Measurements from ENCODE around the gene PLEKHB1.
"Not testable (repeated sequence)": the region's sequence is repeated elsewhere in the genome, so short reads cannot be mapped to it uniquely, and the experiment has no call there.

Gene PLEKHB1

GRCh38 chr11:73667891-73668290 is 21.5 kb downstream of the PLEKHB1 start:
- Histone ChIP-seq H3K4me3 (ENCODE audit: low read depth, low read length) (no peak overlapping the region), H2AFZ (no peak overlapping the region), H3K79me2 (no peaks in the 10 kb centered on the region), H3K9me3 (ENCODE audit: control insufficient read depth, low read length) (no peaks in the 10 kb centered on the region), H3K27ac (no peak overlapping the region), H3K27me3 (ENCODE audit: control insufficient read depth, insufficient read depth, low read length) (no peaks in the 10 kb centered on the region), H3K36me3 (ENCODE audit: control insufficient read depth, insufficient read depth, low read length) (no peaks in the 10 kb centered on the region), H3K4me2 (ENCODE audit: low read length) (no peak overlapping the region), H3K4me1 (no peaks in the 10 kb centered on the region), H3K9ac (no peak overlapping the region)
- no peak for TF ChIP-seq CTCF (IDR thresholded peaks at IDR 0.05)

- Histone ChIP-seq H3K4me1 (no peaks in the 10 kb centered on the region), H3K79me2 (no peaks in the 10 kb centered on the region), H2AFZ (no peak overlapping the region), H3K27me3 (ENCODE audit: control insufficient read depth, insufficient read depth, low read length) (no peaks in the 10 kb centered on the region), H3K36me3 (ENCODE audit: control insufficient read depth, insufficient read depth, low read length) (no peaks in the 10 kb centered on the region), H3K9ac (no peak overlapping the region), H3K27ac (no peak overlapping the region), H3K4me3 (ENCODE audit: low read depth, low read length) (no peak overlapping the region), H3K9me3 (ENCODE audit: control insufficient read depth, low read length) (no peaks in the 10 kb centered on the region), H3K4me2 (ENCODE audit: low read length) (no peak overlapping the region)
- no peak for TF ChIP-seq CTCF (IDR thresholded peaks at IDR 0.05)
These were observed 24.4 kb downstream of the PLEKHB1 start for GRCh38 chr11:73670808-73671207.

DNA sequence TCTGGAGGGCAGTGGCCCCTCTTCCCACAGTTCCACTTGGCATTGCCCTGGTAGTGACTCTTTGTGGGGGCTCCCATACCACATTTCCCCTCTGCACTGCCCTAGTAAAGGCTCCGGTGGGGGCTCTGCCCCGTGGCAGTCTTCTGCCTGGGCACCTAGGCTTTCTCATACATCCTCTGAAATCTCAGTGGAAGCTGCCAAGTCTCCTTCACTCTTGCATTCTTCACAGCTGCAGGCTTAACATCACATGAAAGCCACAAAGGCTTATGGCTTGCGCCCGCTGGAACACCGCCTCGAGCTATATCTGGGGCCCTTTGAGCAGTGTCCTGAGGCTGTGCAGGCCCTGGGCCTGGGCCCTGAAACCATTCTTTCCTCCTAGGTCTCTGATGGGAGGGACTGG is 25.3 kb downstream of the PLEKHB1 start:
- Histone ChIP-seq H3K4me3 (ENCODE audit: low read depth, low read length) (no peak overlapping the region), H2AFZ (no peak overlapping the region)

DNA sequence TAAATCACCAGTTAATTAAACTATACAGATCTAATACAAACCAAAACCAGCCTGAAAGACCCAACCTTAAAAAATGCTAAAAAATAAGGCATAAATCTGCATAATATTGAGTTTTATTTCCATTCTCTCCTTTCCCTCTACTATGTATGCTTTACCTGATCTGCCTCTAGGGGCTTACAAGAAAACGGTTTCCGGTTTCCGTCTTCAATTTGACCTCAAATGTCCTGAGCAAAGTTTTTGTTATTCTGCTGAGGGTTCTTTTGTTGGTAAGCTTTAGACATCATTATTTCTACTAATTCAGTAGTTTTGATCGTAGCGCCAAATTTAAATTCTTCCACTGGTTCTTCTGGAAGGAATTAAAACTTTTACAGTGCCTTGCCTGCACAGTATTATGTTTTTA is 30.2 kb downstream of the PLEKHB1 start:
- not testable (repeated sequence) for H3K4me3 ChIP-seq (ENCODE audit: low read depth, low read length); H3K4me1 ChIP-seq; H3K36me3 ChIP-seq (ENCODE audit: control insufficient read depth, insufficient read depth, low read length)

More for the DNA sequence above, 25.3 kb downstream of the PLEKHB1 start:
- Histone ChIP-seq H3K9ac (no peak overlapping the region), H3K4me1 (no peaks in the 10 kb centered on the region), H3K4me2 (ENCODE audit: low read length) (no peak overlapping the region), H3K79me2 (no peaks in the 10 kb centered on the region), H3K27me3 (ENCODE audit: control insufficient read depth, insufficient read depth, low read length) (no peaks in the 10 kb centered on the region), H3K27ac (no peak overlapping the region), H3K36me3 (ENCODE audit: control insufficient read depth, insufficient read depth, low read length) (no peaks in the 10 kb centered on the region), H3K9me3 (ENCODE audit: control insufficient read depth, low read length) (no peaks in the 10 kb centered on the region)
- no peak for TF ChIP-seq CTCF (IDR thresholded peaks at IDR 0.05)

GRCh38 chr11:73680687-73681086 is 34.3 kb downstream of the PLEKHB1 start:
- no peaks in the 10 kb centered on the region for H3K9me3 ChIP-seq (ENCODE audit: control insufficient read depth, low read length)
- no peaks in the 10 kb centered on the region for H3K4me1 ChIP-seq
- no peak overlapping the region for H2AFZ ChIP-seq
- no peak overlapping the region for H3K4me3 ChIP-seq (ENCODE audit: low read depth, low read length)
- H3K4me2 ChIP-seq (ENCODE audit: low read length), result no peak overlapping the region
- H3K79me2 ChIP-seq, result no peaks in the 10 kb centered on the region
- no peaks in the 10 kb centered on the region for H3K36me3 ChIP-seq (ENCODE audit: control insufficient read depth, insufficient read depth, low read length)
- H3K27me3 ChIP-seq (ENCODE audit: control insufficient read depth, insufficient read depth, low read length), result no peaks in the 10 kb centered on the region
- no peak overlapping the region for H3K27ac ChIP-seq
- no peak for TF ChIP-seq CTCF (IDR thresholded peaks at IDR 0.05)
- no peak overlapping the region for H3K9ac ChIP-seq

More for the DNA sequence above, 30.2 kb downstream of the PLEKHB1 start:
- not testable (repeated sequence) for H3K79me2 ChIP-seq; H3K9ac ChIP-seq; H3K4me2 ChIP-seq (ENCODE audit: low read length); H3K9me3 ChIP-seq (ENCODE audit: control insufficient read depth, low read length); H2AFZ ChIP-seq; H3K27me3 ChIP-seq (ENCODE audit: control insufficient read depth, insufficient read depth, low read length); H3K27ac ChIP-seq

Data from parathyroid adenoma (tissue), 2 donors.